Measurements from ENCODE around the gene CACNA2D4.
A peak's percentile ranks its signal among the peaks of the same experiment; 100 is the strongest.
"Not testable (repeated sequence)": the region's sequence is repeated elsewhere in the genome, so short reads cannot be mapped to it uniquely, and the experiment has no call there.

CACNA2D4 gene

DNA sequence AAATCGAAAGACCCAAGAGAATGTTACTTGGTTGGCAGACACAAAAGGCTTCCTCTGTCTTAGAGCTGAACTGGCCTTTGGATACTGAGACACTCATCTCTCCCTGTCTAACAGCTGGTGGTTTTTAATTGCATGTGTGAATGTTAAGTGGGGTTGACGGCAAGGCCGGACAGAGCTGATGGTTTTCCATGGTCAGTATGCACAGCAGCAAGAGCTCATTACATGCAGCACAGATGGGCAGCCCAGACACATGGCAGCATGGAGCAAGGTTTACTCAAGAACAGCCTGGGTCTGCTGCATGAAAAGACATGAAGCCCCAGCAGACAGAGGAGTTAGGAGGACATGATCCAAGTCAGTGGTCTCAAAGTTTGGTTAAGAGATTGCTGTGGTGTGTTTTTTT, 27.8 kb upstream of the CACNA2D4 start:
- Histone ChIP-seq H3K36me3 (ENCODE audit: control insufficient read depth, insufficient read depth, low read length) (peaks cover 53% of the 10 kb centered on the region), H3K9me3 (ENCODE audit: control insufficient read depth, low read length) (no peaks in the 10 kb centered on the region), H3K4me3 (ENCODE audit: insufficient read depth, low read depth, low read length, poor library complexity, severe bottlenecking) (no peak overlapping the region), H3K27ac (ENCODE audit: insufficient read depth, low read length, poor library complexity, severe bottlenecking) (no peak overlapping the region), H3K4me1 (ENCODE audit: control insufficient read depth, insufficient read depth, low read length, poor library complexity, severe bottlenecking) (no peaks in the 10 kb centered on the region), H3K27me3 (replicated peaks; ENCODE audit: control insufficient read depth, insufficient read depth, low read length, poor library complexity, severe bottlenecking) (no peaks in the 10 kb centered on the region)
- DNase-seq = no peak

DNA sequence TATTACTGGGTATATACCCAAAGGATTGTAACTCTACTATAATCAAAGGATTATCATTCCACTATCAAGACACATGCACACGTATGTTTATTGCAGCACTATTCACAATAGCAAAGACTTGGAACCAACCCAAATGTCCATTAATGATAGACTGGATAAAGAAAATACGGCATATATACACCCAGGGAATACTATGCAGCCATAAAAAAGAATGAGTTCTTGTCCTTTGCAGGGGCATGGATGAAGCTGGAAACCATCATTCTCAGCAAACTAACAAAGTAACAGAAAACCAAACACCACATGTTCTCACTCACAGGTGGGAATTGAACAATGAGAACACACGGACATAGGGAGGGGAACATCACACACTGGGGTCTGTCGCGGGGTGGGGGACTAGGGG, 27.1 kb upstream of the CACNA2D4 start:
- not testable (repeated sequence) for H3K27me3 ChIP-seq (replicated peaks; ENCODE audit: control insufficient read depth, insufficient read depth, low read length, poor library complexity, severe bottlenecking); H3K9me3 ChIP-seq (ENCODE audit: control insufficient read depth, low read length); DNase-seq; H3K4me3 ChIP-seq (ENCODE audit: insufficient read depth, low read depth, low read length, poor library complexity, severe bottlenecking); H3K4me1 ChIP-seq (ENCODE audit: control insufficient read depth, insufficient read depth, low read length, poor library complexity, severe bottlenecking); H3K27ac ChIP-seq (ENCODE audit: insufficient read depth, low read length, poor library complexity, severe bottlenecking)
- peaks cover 48% of the 10 kb centered on the region for H3K36me3 ChIP-seq (ENCODE audit: control insufficient read depth, insufficient read depth, low read length)

DNA sequence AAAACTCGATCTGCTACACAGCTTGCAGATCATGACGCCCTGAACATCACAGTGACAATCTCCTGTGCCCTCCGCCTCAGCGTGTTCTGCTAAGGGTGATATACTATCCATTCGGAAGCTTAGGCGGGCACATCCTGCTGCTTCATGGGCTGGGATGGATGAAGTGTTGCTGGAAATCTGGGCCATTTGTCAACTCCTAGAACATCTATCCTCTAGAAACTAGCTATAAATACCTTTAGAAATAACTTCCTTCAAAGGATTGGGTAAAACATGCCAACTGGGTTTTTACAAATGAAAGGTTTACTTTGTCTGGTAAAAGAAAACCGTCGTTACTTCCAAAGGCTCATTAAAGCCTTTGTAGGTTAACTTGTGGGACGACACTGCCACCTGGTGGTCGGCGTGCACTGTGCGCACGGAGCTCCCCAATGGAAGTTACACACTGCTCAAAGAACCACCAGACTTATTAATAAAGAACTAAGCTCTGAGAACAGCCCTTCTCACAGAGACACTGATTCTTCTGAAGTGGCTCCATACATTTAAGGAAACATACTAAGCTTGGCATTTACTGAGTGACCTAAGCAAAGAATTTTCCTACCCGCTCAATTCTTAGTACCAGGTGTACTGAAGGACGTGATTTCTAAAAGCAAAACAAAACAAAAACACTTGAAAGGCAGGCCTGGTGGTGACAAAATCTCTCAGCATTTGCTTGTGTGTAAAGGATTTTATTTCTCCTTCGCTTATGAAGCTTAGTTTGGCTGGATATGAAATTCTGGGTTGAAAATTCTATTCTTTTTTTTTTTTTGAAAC, 21.6 kb upstream of the CACNA2D4 start:
- Histone ChIP-seq H3K27me3 (replicated peaks; ENCODE audit: control insufficient read depth, insufficient read depth, low read length, poor library complexity, severe bottlenecking) (no peaks in the 10 kb centered on the region), H3K9me3 (ENCODE audit: control insufficient read depth, low read length) (no peaks in the 10 kb centered on the region), H3K4me3 (ENCODE audit: insufficient read depth, low read depth, low read length, poor library complexity, severe bottlenecking) (no peak overlapping the region), H3K4me1 (ENCODE audit: control insufficient read depth, insufficient read depth, low read length, poor library complexity, severe bottlenecking) (no peaks in the 10 kb centered on the region), H3K27ac (ENCODE audit: insufficient read depth, low read length, poor library complexity, severe bottlenecking) (no peak overlapping the region), H3K36me3 (ENCODE audit: control insufficient read depth, insufficient read depth, low read length) (peaks cover 11% of the 10 kb centered on the region)
- peak; percentile 73 to 84 (median 78) for DNase-seq

DNA sequence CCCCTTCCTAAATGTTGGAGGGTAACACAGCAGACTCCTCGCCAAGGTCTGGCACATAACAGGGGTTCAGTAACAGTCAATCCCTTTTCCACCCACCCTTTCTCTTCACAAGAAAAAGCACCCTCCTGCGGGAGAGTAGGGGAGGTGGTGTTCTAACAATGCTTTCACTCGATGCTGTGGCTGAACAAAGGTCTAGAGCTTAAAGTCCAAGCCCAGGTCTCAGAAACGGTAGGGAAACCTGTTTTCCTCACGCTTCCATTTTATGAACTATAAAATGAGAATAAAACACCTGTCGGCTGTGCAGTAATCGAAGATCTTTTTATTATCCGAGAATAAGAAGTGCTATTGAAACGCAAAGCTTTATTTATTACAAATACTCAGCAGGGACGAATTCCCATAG, 20.9 kb upstream of the CACNA2D4 start:
- H3K27ac ChIP-seq (ENCODE audit: insufficient read depth, low read length, poor library complexity, severe bottlenecking) = no peak overlapping the region

DNA sequence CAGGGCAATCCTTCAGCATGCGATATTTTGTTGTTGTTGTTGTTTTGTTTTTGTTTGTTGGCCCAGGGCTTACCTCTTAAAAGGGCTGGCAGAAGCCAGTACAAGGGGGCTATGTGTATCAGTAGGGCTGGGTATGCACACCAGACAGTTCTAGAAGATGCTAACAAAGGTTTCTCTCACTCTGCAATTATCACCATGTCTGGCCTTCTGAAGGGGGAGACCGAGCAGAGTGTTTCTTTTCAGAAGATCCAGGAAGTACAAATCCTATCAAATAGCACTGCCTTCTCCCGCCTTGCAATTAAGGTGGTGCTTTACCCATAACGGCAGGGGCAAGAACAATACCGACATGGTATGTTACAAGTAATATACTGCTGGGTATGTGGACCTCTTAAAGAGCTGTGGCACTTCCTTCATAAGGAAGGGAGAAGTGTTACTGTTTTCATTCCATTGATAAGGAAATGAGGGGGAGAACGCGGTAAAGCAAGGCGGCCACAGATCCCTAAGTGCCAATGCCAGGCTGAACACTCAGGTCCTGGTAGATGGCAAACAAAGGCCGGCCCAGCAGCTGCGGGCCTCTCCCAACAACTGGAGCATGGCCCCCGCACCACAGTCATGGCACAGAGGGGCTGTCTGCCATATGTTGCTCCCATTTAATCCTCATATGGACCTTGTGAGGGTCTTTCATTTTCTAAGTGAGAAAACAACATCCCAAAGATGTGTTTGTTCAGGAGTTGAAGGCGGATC, 19.2 kb upstream of the CACNA2D4 start:
- Histone ChIP-seq H3K27ac (ENCODE audit: insufficient read depth, low read length, poor library complexity, severe bottlenecking) (no peak overlapping the region), H3K9me3 (ENCODE audit: control insufficient read depth, low read length) (no peaks in the 10 kb centered on the region), H3K4me3 (ENCODE audit: insufficient read depth, low read depth, low read length, poor library complexity, severe bottlenecking) (no peak overlapping the region), H3K36me3 (ENCODE audit: control insufficient read depth, insufficient read depth, low read length) (peaks cover 11% of the 10 kb centered on the region), H3K4me1 (ENCODE audit: control insufficient read depth, insufficient read depth, low read length, poor library complexity, severe bottlenecking) (no peaks in the 10 kb centered on the region), H3K27me3 (replicated peaks; ENCODE audit: control insufficient read depth, insufficient read depth, low read length, poor library complexity, severe bottlenecking) (no peaks in the 10 kb centered on the region)
- no peak for DNase-seq

More for the DNA sequence above, 20.9 kb upstream of the CACNA2D4 start:
- Histone ChIP-seq H3K4me3 (ENCODE audit: insufficient read depth, low read depth, low read length, poor library complexity, severe bottlenecking) (no peak overlapping the region), H3K27me3 (replicated peaks; ENCODE audit: control insufficient read depth, insufficient read depth, low read length, poor library complexity, severe bottlenecking) (no peaks in the 10 kb centered on the region), H3K36me3 (ENCODE audit: control insufficient read depth, insufficient read depth, low read length) (peaks cover 11% of the 10 kb centered on the region), H3K9me3 (ENCODE audit: control insufficient read depth, low read length) (no peaks in the 10 kb centered on the region), H3K4me1 (ENCODE audit: control insufficient read depth, insufficient read depth, low read length, poor library complexity, severe bottlenecking) (no peaks in the 10 kb centered on the region)
- no peak for DNase-seq

DNA sequence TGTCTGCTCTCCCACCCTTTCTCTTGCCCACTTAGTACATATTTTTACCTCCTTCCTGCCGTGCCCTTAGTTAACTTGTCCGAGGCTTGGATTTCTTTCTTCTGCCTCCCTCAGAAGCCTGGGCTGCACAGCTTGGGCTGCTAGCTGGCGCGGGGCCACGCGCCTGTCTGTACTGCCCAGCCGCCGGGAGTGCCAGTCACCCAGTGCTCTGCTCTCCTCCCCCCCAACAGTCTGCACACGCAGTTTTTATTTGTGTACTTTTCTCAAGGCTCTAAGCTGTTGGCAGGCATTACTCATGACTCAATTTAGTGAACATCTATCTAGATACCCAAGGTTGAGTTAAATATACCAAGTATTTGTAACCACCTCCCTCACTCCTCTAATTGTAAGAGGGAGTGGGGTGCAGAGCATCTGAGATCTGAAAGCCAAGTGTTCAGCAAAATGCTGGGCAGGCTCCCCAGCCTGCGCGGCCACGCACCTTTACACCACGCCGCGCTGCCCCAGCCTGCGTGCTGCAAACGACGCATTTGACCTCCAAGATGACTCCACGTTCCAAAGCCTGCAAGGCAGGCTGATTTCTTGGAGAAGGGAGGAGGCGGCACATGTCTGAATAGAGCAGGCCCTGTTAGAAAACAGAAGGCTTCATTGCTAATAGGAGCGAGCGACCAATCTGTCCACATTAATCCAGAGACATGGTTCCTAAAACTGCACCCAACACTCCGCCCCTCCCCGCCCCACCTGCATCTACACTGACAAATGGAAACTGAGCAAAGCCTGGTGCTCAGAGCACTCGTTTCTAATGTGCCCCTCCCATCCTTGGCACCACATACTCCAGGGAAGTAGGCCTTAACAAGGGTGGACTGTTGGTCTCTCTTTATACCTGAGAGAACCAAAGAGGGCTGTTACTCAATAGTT, 18.2 kb upstream of the CACNA2D4 start:
- Histone ChIP-seq H3K36me3 (ENCODE audit: control insufficient read depth, insufficient read depth, low read length) (peaks cover 11% of the 10 kb centered on the region), H3K27me3 (replicated peaks; ENCODE audit: control insufficient read depth, insufficient read depth, low read length, poor library complexity, severe bottlenecking) (no peaks in the 10 kb centered on the region), H3K4me1 (ENCODE audit: control insufficient read depth, insufficient read depth, low read length, poor library complexity, severe bottlenecking) (no peaks in the 10 kb centered on the region), H3K27ac (ENCODE audit: insufficient read depth, low read length, poor library complexity, severe bottlenecking) (no peak overlapping the region), H3K9me3 (ENCODE audit: control insufficient read depth, low read length) (no peaks in the 10 kb centered on the region), H3K4me3 (ENCODE audit: insufficient read depth, low read depth, low read length, poor library complexity, severe bottlenecking) (no peak overlapping the region)
- no peak for DNase-seq

DNA sequence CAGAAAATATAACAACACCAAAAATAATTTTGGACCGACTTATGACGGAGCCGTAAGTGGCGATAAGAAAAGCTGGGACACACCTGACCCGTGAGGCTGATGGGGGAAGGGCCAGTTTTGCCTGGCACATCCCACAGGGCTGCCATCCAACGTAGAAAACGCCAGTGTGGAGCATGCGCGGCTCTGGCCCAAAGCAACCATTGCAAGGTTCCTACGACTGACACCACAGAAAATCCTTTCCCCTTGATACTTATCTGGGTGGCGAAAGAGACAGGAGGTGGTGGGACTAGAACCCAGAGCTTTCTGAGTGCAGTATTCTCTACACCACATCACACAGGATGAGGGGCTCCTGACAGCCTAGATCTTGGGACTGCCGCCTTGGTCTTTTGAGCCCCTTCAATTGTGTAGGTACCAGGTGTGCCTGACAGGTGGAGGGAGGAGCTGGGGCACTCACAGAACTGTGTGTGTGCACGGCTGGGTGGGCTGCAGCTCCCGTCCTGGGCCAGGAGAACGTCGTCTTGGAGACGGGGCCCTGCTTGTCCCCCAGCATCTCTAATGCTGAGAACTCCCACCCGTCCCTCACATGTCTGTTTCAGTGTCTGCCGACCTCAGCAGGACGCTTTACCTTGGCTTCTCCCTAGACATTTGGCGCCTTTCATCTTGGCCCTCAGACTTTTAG, 17.4 kb upstream of the CACNA2D4 start:
- H3K36me3 ChIP-seq (ENCODE audit: control insufficient read depth, insufficient read depth, low read length) = peaks cover 11% of the 10 kb centered on the region
- no peak overlapping the region for H3K4me3 ChIP-seq (ENCODE audit: insufficient read depth, low read depth, low read length, poor library complexity, severe bottlenecking)
- no peaks in the 10 kb centered on the region for H3K4me1 ChIP-seq (ENCODE audit: control insufficient read depth, insufficient read depth, low read length, poor library complexity, severe bottlenecking)
- no peaks in the 10 kb centered on the region for H3K27me3 ChIP-seq (replicated peaks; ENCODE audit: control insufficient read depth, insufficient read depth, low read length, poor library complexity, severe bottlenecking)
- H3K27ac ChIP-seq (ENCODE audit: insufficient read depth, low read length, poor library complexity, severe bottlenecking) = no peak overlapping the region
- H3K9me3 ChIP-seq (ENCODE audit: control insufficient read depth, low read length) = no peaks in the 10 kb centered on the region
- no peak for DNase-seq

DNA sequence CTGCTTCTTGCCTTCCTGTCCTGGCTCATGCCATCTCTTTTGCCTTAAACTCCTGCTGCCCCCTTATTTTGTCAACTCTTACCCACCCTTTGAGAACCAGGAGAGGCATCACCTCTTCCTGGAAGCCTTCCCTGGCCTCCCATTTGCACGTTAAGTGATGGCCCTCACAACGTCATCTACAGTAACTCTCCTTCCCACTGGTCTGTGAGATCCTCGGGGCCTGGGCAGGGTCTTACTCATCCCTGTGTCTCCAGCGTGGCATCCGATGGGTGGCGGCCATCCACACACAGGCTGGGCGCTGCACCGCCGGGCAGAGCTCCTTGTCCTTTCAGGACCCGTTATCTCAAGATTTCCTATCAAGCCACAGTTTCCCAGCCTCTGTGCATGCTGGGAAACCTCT, 16.8 kb upstream of the CACNA2D4 start:
- H3K9me3 ChIP-seq (ENCODE audit: control insufficient read depth, low read length) = no peaks in the 10 kb centered on the region
- DNase-seq = no peak
- H3K36me3 ChIP-seq (ENCODE audit: control insufficient read depth, insufficient read depth, low read length) = peaks cover 11% of the 10 kb centered on the region
- H3K27ac ChIP-seq (ENCODE audit: insufficient read depth, low read length, poor library complexity, severe bottlenecking) = no peak overlapping the region
- no peak overlapping the region for H3K4me3 ChIP-seq (ENCODE audit: insufficient read depth, low read depth, low read length, poor library complexity, severe bottlenecking)
- H3K4me1 ChIP-seq (ENCODE audit: control insufficient read depth, insufficient read depth, low read length, poor library complexity, severe bottlenecking) = no peaks in the 10 kb centered on the region
- no peaks in the 10 kb centered on the region for H3K27me3 ChIP-seq (replicated peaks; ENCODE audit: control insufficient read depth, insufficient read depth, low read length, poor library complexity, severe bottlenecking)

DNA sequence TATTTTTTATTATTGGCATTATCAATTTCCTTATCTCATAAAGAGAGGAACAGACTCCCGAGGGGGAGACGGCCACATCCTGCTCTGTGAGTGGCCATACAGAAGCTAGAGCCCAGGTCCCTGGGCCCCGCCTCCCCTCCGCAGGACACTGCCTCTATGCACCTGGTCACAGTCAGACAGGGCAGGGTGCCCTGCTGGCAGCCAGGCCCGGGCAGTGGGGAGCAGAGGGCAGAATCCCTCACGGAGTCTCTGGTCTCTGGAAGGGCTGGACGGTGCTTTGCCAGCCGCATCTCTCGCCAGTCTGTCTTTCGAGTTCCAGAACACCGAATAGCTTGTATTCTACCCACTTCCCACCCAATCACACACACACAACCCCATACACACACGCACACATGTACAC, 16.4 kb upstream of the CACNA2D4 start:
- Histone ChIP-seq H3K9me3 (ENCODE audit: control insufficient read depth, low read length) (no peaks in the 10 kb centered on the region), H3K27me3 (replicated peaks; ENCODE audit: control insufficient read depth, insufficient read depth, low read length, poor library complexity, severe bottlenecking) (no peaks in the 10 kb centered on the region), H3K4me1 (ENCODE audit: control insufficient read depth, insufficient read depth, low read length, poor library complexity, severe bottlenecking) (no peaks in the 10 kb centered on the region), H3K4me3 (ENCODE audit: insufficient read depth, low read depth, low read length, poor library complexity, severe bottlenecking) (no peak overlapping the region), H3K36me3 (ENCODE audit: control insufficient read depth, insufficient read depth, low read length) (peaks cover 11% of the 10 kb centered on the region), H3K27ac (ENCODE audit: insufficient read depth, low read length, poor library complexity, severe bottlenecking) (no peak overlapping the region)
- no peak for DNase-seq
